ENCODE measurements around the gene ADARB1.

DNA sequence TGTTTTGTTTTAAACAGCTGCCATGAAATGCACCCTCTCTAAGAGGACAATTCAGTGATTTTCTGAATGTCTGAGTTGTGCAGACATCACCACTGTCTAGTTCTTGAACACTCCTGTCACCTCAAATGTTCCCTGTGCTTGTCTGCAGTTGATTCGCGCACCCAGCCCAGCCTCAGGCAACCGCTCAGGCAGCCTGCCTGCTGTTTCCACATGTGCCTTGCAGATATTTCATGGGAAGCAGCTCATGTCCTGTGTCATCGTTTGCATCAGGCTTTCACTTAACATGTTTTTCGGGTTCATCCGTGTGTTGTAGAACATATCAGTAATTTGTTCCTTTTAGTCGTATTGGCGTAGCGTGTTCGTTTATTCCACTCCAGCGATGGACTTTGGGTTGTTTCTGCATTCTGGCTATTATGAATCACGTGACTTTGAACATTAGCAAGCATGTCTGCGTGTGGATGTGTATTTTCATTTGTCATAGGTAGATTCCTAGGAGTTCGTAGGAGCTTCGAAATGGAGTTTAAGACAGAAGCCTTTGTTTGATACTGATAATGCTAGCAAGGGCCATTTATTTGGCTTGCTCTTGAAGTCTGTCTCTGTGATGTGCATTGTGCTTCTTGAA lies 12.1 kb downstream of the ADARB1 start:
- TF ChIP-seq MXI1 (IDR thresholded peaks at IDR 0.05; ENCODE audit: borderline replicate concordance, low read depth, low read length): no peak
- no peak for TF ChIP-seq CHD1 (IDR thresholded peaks at IDR 0.05; ENCODE audit: low read depth, low read length)
- TF ChIP-seq, protein P1, sequence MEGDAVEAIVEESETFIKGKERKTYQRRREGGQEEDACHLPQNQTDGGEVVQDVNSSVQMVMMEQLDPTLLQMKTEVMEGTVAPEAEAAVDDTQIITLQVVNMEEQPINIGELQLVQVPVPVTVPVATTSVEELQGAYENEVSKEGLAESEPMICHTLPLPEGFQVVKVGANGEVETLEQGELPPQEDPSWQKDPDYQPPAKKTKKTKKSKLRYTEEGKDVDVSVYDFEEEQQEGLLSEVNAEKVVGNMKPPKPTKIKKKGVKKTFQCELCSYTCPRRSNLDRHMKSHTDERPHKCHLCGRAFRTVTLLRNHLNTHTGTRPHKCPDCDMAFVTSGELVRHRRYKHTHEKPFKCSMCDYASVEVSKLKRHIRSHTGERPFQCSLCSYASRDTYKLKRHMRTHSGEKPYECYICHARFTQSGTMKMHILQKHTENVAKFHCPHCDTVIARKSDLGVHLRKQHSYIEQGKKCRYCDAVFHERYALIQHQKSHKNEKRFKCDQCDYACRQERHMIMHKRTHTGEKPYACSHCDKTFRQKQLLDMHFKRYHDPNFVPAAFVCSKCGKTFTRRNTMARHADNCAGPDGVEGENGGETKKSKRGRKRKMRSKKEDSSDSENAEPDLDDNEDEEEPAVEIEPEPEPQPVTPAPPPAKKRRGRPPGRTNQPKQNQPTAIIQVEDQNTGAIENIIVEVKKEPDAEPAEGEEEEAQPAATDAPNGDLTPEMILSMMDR (conservative IDR thresholded peaks at IDR 0.05; ENCODE audit: low read depth, low read length): no peak
- TF ChIP-seq POLR2A (IDR thresholded peaks at IDR 0.05; ENCODE audit: low read depth, low read length): no peak
- no peak for TF ChIP-seq FOS (IDR thresholded peaks at IDR 0.05; ENCODE audit: low read depth, low read length)
- TF ChIP-seq MAFK (IDR thresholded peaks at IDR 0.05; ENCODE audit: low read depth, low read length): no peak
- TF ChIP-seq, protein P2, sequence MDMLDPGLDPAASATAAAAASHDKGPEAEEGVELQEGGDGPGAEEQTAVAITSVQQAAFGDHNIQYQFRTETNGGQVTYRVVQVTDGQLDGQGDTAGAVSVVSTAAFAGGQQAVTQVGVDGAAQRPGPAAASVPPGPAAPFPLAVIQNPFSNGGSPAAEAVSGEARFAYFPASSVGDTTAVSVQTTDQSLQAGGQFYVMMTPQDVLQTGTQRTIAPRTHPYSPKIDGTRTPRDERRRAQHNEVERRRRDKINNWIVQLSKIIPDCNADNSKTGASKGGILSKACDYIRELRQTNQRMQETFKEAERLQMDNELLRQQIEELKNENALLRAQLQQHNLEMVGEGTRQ (IDR thresholded peaks at IDR 0.05; ENCODE audit: low read depth, low read length): no peak
- TF ChIP-seq SMC3 (IDR thresholded peaks at IDR 0.05; ENCODE audit: low read depth, low read length): no peak
- TF ChIP-seq NFE2L2 (IDR thresholded peaks at IDR 0.05; ENCODE audit: low read depth, low read length): no peak
- TF ChIP-seq MAZ (IDR thresholded peaks at IDR 0.05; ENCODE audit: borderline replicate concordance, low read depth, low read length): no peak
- TF ChIP-seq RFX5 (IDR thresholded peaks at IDR 0.05; ENCODE audit: low read depth, low read length): no peak

Measured in IMR-90 (cell line).